ENCODE results near the gene PHKG1.
"Not testable (repeated sequence)": the region's sequence is repeated elsewhere in the genome, so short reads cannot be mapped to it uniquely, and the experiment has no call there.

Gene PHKG1

DNA sequence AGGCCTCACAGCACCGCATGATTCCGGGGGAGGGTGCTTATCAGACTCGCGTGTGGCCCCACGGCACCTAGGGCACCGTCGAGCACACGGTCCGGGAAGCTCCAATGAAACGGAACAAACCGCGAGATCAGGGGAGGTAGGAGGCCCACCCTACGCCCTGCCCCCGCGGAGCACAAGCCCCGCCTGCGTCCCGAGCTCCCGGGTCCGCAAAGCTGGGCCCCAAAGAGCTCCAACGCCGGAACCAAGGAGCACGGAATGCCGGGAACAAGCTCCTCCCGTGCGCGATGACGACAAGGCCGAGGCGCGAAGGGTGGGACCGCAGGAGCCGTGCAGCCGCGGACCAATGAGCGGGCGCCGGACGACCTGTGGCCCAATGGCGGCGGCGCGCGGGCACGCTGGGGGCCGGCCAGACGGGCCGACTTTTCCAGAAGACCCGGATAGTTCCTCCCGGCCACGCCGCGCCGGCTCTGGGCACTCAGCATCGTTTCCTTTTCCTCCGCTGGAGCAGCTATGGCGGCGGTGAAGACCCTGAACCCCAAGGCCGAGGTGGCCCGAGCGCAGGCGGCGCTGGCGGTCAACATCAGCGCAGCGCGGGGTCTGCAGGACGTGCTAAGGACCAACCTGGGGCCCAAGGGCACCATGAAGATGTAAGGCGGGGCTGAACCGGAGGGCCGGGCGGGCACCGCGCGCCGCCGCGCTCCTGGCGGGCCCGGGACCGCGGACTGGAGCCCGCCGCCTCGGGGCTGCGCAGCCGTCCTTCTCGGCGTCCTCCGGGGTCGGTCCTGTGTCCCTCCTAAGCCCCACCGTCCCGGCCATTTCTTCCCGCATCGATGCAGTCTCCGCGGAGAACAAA, 41.2 kb downstream of the PHKG1 start, which contains the start of the genes CCT6A and PSPH:
Gene CCT6A (plus strand): TSS at position 427 of the 853 bp plus-strand sequence. CDS start 84 bp downstream, at position 511.
Gene PSPH (minus strand): TSS at position 106 of the 853 bp plus-strand sequence. CDS start 30,232 bp downstream, outside the sequence.
- ChIA-PET POLR2A (interaction anchor here (0.5 to 2.1 kb wide), 8 partner anchors 10 to 410 kb away, joined by 3 to 17 read pairs (median 5); partner anchors contain the start of genes CHCHD2, PHKG1 and SUMF2), CTCF (interaction anchor here (0.9 to 2.3 kb wide), 10 partner anchors 11 to 88 kb away, joined by 3 to 14 read pairs (median 5); partner anchors contain the start of gene SUMF2)
- TF ChIP-seq, protein P1, sequence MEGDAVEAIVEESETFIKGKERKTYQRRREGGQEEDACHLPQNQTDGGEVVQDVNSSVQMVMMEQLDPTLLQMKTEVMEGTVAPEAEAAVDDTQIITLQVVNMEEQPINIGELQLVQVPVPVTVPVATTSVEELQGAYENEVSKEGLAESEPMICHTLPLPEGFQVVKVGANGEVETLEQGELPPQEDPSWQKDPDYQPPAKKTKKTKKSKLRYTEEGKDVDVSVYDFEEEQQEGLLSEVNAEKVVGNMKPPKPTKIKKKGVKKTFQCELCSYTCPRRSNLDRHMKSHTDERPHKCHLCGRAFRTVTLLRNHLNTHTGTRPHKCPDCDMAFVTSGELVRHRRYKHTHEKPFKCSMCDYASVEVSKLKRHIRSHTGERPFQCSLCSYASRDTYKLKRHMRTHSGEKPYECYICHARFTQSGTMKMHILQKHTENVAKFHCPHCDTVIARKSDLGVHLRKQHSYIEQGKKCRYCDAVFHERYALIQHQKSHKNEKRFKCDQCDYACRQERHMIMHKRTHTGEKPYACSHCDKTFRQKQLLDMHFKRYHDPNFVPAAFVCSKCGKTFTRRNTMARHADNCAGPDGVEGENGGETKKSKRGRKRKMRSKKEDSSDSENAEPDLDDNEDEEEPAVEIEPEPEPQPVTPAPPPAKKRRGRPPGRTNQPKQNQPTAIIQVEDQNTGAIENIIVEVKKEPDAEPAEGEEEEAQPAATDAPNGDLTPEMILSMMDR (IDR thresholded peaks at IDR 0.05; ENCODE audit: control extremely low read depth, extremely low read depth, low read depth, missing control alignments) = no peak
- DNase-seq (ENCODE audit: extremely low spot score) = peak; percentile 95

- TF ChIP-seq, protein P1 (IDR thresholded peaks at IDR 0.05; ENCODE audit: control extremely low read depth, extremely low read depth, low read depth, missing control alignments) = no peak
- ChIA-PET POLR2A (interaction anchor here (0.8 to 2.1 kb wide), 7 partner anchors 9 to 55 kb away, joined by 4 to 17 read pairs (median 5); partner anchors contain the start of genes CHCHD2, PHKG1 and SUMF2), CTCF (interaction anchor here (0.9 to 2.3 kb wide), 10 partner anchors 11 to 87 kb away, joined by 3 to 14 read pairs (median 5); partner anchors contain the start of gene SUMF2)
- no peak for DNase-seq (ENCODE audit: extremely low spot score)
Measured at GRCh38 chr7:56051053-56051338, 41.8 kb downstream of the PHKG1 start.

DNA sequence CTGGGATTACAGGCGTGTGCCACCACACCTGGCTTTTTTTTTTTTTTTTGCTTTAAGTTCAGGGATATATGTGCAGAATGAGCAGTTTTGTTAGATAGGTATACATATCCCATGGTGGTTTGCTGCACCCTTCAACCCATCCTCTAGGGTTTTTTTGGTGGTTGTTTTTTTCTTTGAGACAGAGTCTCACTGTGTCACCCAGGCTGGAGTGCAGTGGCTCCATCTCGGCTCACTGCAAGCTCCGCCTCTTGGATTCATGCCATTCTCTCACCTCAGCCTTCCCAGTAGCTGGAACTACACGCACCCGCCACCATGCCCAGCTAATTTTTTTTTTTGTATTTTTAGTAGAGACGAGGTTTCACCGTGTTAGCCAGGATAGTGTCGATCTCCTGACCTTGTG, 44.0 kb downstream of the PHKG1 start:
- CTCF ChIA-PET; DNase-seq (ENCODE audit: extremely low spot score); POLR2A ChIA-PET: not testable (repeated sequence)

- POLR2A ChIA-PET = no interaction called here
- CTCF ChIA-PET = no interaction called here
- no peak for DNase-seq (ENCODE audit: extremely low spot score)
- TF ChIP-seq, protein P1 (IDR thresholded peaks at IDR 0.05; ENCODE audit: control extremely low read depth, extremely low read depth, low read depth, missing control alignments) = no peak
Measured at GRCh38 chr7:56048245-56048644, 44.5 kb downstream of the PHKG1 start.

GRCh38 chr7:56047446-56048116, 45.2 kb downstream of the PHKG1 start:
- CTCF ChIA-PET; POLR2A ChIA-PET; DNase-seq (ENCODE audit: extremely low spot score): not testable (repeated sequence)

DNA sequence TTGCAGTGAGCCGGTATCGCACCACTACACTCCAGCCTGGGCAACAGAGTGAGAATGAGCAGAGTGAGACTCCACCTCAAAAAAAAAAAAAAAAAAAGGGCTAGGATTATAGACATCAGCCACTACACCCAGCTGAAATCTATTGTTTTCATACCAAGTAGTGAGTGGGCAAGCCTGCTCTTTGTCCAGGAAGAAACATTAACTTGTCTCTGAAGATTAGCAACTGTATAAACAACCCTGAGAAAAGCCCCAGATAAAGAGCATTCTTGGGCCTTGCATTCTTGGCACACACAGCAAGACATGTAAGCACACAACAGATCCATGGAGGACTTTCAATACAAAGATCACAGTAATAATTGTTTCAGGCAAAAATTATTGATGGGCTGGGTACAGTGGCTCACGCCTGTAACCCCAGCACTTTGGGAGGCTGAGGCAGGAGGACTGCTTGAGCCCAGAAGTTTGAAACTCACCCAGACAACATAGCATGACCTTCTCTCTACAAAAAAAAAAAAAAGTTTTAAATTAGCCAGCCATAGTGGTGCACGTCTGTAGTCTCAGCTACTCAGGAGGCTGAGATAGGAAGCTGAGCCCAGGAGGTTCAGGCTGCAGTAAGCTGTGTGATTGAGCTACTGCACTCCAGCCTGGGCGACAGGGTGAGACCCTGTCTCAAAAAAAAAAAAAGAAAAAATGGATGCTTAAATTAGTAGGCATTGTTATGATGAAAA, 45.9 kb downstream of the PHKG1 start:
- ChIA-PET POLR2A (no interaction called here), CTCF (interaction anchor here (1.4 kb wide), 1 partner anchor 31 kb away, joined by 3 read pairs; no protein-coding TSS in a partner anchor)
- no peak for DNase-seq (ENCODE audit: extremely low spot score)
- TF ChIP-seq, protein P1 (IDR thresholded peaks at IDR 0.05; ENCODE audit: control extremely low read depth, extremely low read depth, low read depth, missing control alignments) = no peak

- CTCF ChIA-PET = interaction anchor here (1.4 to 2.2 kb wide), 3 partner anchors 12 to 30 kb away, joined by 3 to 5 read pairs (median 5); no protein-coding TSS in a partner anchor
- POLR2A ChIA-PET; DNase-seq (ENCODE audit: extremely low spot score): not testable (repeated sequence)
Measured at GRCh38 chr7:56045758-56046157, 47.0 kb downstream of the PHKG1 start.
